Germinal center (tissue), 1 donor: ENCODE results near the gene BAIAP2.
"Not testable (repeated sequence)": the region's sequence is repeated elsewhere in the genome, so short reads cannot be mapped to it uniquely, and the experiment has no call there.

Experiments
- DNase-seq: peaks from one replicate; pipeline ENCODE4 v3.0.0; 2012; ENCODE audit warnings: mixed read lengths, low spot score

BAIAP2 gene

DNA sequence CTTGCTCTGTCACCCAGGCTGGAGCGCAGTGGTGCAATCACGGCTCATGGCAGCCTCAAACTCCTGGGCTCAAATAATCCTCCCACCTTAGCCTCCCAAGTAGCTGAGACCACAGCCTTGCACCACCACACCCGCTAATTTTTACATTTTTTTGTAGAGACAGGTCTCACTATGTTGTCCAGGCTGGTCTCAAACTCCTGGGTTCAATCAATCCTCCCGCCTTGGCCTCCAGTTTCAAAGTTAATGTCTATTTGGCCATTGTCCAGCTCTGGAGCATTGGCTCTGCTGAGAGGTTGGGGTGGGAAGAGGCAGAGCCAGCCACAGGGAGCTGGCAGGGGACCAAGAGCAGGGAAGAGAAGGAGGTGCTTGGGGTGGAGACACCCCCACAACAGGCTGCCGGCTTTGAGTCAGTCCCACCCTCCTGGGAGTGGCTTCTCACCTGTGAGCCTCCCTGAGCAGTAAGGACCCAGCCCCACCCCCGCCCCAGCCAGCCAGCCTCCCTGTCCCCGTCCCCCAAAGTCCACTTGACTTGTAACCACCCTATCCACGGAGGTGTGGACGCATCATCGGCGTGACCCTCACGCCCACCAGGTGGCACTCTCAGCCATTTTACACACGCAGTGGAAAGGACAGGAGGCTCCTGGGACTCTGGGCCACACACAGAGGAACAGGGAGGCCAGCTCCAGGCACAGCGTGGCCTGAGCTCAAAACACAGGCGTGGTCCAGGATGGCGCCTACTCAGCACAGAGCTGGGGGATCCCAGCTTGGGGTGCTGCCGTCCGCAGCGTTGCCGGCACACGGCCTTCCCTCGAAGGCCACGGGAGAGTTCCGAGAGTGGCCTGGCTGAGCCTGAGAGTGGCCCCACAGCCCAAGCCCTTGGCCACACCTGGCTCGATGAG, 107.6 kb downstream of the BAIAP2 start:
- DNase-seq: peak; percentile 51

DNA sequence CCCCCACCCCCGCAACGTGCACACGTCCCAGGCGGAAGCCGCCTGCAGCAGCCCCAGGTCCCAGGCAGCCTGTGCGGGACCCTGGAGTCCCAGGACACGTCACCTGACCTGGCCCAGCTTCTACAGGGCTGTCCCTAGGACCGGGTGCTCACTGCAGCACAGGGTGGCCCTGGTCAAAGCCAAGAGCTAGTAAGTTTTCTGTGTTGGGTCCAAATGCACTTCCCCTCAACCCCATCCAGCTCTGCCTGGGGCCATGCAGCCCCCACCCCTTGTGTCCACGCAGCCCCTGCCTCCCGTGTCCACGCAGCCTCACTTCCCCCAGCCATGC, 108.2 kb downstream of the BAIAP2 start:
- DNase-seq: no peak

DNA sequence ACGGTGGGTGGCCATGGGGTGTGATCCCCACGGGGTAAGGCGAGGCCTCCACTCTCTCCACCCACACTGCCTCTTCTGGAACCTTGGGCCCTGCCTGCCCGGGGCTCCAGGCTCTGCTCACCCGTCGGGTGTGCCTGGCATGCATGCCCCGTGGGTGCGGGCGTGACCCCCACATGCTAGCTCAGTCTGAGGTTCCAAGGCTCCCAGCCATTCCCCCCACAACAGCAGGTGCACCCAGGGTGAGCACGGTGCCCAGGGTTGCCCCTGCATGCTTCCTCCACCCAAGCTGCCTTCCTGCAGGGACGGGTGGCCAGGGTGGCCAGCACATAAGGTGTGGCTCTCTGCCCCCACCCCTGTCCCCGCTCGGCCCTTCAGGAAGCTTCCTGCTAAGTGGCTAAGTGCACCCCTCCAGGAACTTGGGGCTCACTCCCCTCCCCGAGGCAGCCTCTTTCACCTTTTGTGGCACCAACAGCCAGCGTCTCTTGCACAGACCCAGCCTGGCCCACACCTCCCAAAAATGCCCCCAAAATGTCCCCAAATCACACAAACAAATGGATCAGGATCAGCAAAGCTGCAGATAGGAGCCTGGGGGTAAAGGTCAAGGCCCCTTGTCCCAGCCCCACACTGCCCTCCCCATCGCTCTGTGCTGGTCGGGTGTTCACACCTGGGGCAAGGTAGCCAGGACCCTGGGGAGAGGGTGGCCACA, 108.9 kb downstream of the BAIAP2 start:
- DNase-seq: no peak

DNA sequence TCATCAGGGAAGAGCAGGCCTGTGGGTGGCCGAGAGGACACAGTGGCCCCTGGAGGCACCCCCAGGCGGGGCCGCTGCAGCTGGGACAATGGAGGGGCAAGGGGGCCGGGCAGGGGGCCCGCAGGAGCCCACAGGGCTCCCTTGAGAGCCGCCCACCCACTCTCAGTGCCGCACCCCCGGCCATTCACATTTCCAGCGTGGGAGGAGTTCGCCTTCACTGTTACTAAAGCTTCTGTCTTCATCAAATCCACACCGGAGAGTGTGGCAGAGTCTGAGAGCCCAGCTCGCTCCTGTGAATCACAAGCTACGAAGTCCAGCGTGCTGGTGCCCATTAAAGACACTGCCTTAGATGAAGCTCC, 109.5 kb downstream of the BAIAP2 start:
- DNase-seq: no peak

DNA sequence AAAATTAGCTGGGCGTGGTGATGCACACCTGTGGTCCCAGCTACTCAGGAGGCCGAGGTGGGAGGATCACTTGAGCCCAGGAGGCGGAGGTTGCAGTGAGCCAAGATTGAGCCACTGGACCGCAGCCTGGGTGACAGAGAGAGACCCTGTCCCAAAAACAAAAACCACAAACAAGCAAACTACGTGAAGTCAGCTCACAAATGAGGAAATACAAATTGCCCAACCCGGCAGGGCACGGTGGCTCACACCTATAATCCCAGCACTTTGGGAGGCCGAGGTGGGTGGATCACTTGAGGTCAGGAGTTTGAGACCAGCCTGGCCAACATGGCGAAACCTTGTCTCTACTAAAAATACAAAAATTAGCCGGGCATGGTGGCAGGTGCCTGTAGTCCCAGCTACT, 111.3 kb downstream of the BAIAP2 start:
- not testable (repeated sequence) for DNase-seq

DNA sequence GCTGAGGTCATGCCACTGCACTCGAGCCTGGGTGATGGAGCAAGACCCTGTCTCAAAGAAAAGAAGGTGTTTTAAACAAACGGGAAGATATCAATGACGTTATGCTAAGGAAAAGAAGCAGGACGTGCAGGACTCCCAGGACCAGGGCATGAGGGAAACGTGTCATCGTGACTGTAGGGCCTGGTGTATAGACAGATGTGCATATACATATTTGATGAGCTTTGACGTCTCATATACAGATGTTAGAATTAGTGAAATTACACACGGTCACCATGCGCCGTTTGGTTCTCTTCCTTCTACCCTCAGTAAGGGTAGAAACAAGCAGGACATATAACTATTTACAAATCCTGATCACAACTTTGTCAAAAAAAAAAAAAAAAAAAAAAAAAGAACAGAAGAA, 112.8 kb downstream of the BAIAP2 start:
- no peak for DNase-seq

DNA sequence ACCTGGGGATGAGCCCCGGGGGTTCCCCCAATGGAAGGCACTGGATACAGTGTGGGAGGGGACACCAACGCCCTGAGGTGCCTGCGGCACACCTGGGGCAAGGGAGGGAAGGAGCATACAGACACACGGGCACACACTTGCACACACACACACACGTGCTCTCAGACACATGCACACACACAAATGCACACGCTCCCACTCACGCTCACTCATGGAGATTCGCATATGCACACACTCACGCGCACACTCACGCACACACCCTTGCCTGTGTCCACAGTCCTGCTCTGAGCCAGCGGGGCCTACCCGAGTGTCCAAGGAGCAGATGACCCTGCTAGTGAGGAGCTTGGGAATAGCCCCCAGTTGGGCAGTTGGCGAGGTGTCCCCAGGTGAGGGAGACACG, 113.6 kb downstream of the BAIAP2 start:
- DNase-seq: no peak

DNA sequence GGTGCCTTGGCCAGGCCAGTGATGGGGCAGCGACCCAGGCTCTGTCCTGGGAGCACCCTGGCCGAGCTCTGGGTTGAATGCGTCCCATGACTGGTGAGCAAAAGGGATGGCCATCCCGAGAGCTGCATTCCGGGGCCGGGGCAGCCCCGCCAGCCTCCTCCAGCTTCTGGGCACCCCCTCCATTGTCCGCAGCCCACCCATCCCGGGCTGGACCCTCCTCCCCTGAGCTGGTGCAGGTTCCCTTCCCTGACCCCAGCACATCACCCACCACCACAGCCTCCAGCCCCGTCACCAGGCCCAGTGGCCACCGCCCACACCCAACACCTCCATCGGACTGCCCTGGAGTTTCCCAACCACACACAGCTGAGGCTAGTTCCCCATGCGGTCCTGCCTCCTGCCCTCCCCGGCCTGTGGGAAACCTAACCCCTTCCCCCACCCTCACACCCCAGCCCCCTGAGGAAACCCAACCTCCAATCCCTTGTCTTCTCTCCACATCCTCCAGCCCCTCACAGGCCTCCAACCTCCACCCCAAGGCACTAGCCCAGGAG, 114.1 kb downstream of the BAIAP2 start:
- no peak for DNase-seq

DNA sequence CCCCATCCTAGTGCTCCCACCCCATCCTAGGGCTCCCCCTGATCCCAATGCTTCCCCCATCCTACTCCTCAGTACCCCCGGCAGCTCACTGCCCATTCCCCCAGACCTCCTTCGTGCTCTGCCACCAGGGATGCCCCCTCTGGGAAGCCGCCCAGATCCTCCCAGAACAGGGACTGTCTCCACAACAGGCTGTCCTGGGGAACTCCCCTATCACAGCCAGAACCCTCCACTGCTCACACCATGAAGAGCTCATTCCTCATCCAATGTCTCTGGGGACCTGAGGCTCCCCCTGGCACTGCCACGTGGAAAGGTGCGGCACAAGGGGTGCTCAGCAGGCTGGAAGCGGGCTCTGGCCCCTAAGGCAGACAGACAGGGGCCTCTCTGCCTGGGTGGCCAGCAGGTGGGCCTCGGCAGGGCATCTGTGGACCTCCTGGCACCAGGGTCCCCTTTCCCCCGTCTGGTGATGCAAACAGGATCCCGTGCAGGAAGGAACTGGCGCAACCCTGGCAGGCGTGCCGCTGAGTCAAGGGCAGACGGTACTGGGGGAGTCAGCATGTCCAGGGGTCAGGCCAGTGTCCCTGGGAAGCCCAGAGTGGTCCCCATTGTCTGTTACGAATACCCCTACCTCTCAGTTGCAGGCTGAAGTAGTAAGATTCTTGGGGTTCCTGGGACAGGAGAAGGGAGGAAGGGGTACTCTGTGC, 115.6 kb downstream of the BAIAP2 start:
- no peak for DNase-seq

DNA sequence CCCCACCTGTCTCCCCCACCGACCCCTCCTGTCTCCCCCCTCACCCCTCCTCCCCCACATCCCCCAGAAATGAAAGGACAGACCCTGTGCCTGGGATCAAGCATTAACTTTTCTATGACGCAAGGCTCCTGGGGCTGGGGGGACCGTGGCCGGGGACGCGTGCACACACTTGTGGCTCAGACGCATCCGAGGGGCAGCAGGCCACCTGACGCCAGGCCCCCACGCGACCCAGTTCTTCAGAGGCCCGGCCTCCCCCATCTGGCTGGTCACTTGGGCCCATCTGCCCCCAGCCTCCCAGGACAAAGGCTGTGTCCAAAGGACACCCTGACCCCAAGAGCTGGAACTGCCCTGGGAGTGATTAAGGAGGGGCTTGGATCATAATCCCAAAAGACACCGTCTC, 116.3 kb downstream of the BAIAP2 start:
- DNase-seq: no peak

DNA sequence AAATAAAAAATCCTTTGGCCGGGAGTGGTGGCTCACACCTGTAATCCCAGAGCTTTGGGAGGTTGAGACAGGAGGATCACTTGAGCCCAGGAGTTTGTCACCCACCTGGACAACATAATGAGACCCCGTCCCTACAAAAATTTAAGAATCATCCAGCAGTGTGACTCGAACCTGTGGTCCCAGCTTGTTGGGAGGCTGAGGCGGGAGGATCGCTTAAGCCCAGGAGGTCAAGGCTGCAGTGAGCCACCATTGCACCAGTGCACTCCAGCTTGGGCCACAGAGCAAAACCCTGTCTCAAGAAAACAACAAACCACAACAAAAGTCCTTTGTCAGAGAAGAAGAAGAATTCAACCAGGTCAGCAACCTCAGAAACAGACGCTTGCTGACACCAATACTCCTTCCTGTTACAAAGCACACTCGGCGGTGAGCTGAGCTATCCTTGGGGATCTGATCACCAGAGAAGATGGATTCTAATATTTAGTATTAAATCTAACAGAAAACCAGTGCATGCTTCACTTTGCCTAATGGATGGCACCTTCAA, 117.4 kb downstream of the BAIAP2 start:
- DNase-seq: no peak

DNA sequence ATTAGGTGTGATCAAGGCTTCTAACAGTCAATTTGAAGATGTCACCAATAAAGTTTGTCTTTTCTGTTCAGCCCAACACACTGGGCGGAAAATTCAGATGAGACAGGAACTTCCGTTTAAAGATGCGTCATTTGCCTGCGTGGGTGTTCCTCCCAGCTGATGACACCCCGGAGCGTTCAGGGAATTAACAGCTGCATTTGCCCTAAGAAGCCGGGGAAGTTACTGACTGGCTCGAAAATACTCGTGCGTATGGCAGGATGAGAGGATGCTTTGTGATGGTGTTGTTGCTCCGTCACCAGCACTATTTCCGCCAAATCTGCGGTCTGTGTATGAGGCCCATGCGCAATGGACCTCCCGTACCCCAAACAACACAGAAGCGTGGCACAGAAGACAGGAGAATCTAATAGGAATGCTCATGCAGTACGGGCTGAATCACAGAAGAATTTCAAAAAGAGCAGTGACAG, 118.4 kb downstream of the BAIAP2 start:
- DNase-seq: peak; percentile 58

DNA sequence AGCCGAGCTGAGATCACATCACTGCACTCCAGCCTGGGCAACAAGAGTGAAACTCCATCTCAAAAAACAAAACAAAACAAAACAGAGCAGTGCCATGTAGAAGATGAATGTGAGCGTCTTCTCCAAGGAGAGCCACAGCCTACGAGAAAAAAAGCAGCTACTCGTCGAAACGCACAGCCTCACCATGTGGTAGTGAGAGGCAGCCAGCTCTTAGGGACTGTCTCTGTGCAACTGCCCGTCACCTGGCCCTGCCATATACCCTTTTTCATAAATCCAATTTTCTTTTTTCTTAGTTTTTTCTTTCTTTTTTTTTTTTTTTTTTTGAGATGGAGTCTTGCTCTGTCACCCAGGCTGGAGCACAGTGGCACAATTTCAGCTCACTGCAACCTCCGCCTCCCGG, 119.1 kb downstream of the BAIAP2 start:
- not testable (repeated sequence) for DNase-seq

DNA sequence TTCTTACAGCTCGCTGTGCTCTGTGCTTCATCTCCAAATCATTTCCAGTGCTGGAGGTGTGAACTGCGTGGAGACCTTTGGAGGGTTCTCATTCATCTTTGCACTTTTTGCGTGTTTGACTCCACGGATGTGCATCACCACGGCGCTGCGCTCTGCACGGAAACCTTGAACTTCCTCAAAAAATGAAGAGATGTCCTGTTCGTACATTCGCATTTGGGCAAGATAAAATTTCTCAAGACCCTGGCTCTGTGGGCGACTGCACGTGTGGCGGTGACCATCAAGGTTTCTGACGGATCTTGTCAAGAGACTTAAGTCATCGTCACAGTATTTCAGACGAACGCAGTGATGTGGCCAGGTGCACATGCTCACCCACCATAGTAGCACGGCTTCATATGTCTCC, 120.0 kb downstream of the BAIAP2 start:
- no peak for DNase-seq

DNA sequence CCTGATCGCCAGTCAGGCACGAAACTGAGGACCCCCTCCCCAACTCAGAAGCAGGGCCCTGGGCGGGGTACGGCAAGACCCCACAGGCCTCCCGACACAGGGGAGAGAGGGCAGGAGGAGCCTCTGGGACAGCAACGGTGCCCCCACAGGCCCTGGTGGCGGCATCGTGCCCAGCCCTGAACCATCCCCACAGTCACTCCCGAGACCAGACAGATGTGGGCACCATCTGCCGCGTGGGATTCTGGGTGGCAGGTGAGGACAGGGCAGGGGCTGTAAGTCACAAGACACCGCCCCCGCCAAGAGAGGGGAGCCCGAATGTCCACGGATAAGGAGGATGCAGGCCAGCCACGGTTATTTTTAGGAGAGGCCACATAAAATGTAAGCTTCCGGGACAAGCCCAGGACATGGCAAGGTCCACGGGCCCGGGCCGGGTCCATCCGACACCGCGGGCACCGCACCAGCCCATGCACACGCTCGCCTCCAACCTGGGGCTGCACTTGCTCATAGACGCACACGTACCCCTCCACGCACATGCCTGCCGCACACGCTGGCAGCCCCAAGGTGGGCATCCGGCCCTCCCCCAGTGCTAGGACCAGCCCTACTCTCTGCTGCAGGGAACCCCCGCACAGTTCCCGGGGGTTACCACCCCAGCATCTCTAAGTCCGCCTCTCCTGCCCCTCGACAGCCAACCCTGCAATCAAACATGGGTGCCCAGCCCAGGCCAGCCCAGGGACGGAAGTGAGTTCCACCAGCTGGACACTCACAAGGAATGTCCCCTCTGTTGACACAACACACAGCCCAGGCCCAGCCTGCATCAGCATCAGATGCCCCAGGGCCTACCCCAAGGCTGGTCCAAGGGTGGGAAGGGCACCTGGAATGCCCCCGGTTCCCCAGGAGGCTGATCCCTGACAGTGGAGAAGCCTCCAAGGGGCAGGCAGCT, 122.2 kb downstream of the BAIAP2 start:
- no peak for DNase-seq

DNA sequence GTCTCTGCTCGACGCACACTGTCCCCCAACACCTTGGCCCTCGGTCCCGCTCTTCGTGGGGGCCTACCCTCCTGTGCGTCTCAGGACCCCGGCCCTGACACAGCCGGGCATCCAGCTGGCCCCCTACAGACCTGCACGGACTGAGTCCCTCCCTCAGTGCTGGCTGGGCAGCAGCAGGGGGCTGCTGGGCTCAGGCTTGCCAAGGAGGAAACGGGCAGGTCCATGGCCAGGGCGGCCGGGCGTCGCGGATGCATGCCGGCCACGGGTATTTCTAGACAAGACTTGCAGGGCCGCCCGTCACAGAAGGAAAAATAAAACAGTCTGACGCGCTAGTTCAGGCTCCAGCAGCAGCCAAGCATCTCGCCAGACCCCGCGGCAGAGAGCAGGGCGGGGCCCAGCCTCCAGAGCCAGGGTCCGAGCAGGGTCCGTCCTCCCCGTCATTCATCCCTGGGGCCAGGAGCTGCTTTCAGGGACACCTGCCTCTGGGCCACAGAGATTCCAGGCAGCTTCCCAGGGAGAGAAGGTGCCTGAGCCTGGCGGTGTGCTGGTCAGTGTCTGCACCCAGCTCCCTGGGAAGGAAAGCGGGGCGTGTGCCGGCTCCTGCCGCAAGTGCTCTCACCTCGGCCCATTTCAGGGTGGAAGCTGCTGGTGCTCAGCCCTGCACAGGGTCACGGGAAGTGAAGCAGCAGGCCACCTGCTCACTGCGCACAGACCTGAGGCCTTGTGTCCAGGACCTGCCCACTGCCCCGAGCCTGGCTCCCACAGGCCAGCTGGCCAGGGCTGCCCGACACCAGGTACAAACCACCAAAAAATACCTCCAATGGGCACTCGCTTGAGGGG, 123.1 kb downstream of the BAIAP2 start:
- DNase-seq: no peak

DNA sequence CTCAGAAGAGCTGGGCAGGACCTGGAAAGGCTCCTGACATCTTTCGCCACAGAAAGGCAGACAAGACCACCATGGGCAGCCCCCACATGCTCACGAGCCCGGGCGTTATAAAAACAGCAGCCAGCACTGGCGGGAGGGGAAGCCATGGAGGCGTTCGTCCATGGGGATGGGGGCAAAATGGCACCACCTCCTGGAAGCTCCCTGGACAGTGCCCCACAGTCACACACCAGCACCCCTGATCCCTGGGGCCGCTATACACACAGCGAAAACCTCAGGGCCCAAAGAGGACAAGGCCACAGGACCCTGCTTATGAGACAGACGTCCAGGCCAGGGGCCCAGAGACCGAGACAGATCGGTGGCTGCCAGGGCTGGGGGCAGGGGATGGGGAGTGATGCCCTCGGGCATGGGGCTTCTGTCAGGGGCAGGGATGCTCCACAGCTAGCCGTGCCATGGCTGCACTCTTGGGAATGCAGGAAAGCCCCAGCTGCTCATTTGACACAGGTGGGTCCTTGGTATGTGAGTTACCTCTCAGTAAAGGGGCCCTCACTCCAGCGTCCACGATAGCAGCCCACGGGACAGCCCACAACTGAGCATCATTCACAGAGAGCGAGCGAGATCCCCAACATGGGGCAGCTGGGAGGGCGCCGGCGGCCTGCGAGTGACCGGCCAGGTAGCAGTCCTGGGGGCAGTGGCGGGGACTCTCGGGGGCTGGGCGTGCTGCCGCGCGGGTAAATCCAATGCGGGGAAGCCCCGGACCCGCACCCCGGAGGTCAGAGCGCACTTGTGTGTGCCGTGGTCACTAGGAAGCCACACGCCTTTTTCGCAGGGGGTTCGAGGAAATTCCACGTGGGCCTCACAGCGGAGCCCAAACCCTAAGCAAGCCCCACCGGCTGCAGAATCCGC, 124.0 kb downstream of the BAIAP2 start:
- no peak for DNase-seq

DNA sequence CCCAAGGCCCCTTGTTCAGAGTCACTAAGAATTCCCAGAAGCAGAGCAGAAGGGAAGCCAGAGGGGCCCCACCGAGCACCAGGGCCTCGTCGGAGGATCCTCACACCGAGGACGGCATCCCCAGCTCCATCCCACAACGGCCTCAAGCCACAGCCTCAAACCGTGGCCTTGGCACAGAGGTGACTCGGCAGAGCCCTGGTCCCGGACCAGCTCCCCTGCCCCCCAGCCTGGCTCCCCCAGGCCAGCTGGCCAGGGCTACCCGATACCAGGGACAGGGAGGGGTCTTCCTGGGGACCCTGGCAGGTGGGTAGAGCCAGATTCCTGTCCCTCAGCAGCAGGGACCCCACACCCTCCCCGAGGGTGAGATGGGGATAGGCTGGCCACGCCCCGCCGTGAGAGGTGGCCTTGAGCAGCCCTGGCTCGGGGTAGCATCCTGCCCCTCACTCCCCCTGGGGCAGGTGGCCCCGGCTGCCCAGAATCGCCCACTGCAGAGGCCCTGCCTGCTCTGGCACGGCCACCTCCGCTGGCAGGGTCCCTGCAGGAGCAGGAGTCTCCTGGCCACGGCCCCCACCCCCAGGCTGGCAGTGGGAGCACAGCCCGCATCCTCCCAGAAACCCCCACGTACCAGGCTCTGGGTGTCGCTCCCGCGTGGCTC, 124.8 kb downstream of the BAIAP2 start:
- DNase-seq: no peak

DNA sequence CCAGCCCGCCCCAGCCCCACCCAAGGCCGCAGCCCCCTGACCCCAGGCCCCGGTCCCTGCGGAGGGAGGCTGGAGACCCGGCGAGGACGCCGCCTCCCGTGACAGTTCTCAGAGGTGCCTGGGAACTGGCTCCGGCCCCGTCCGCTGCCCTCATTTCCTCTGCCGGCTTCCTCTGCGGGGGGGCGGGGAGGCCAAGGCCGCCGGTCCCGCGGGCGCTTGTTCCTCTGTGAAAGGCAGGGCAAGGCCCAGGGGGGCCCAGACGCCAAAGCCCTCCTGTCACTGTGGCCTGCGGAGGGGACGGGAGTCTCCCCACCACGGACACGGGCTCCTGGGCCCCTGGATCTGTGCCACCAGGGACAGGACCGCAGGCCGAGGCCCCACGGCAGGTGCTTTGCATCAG, 125.4 kb downstream of the BAIAP2 start:
- no peak for DNase-seq
